H1 (cell line): ENCODE results near the gene SNX6. TPM values are rescaled to one million over a fixed set of nuclear protein-coding genes. Genes with fewer than 3 reads are reported as not detected.
A peak's percentile ranks its signal among the peaks of the same experiment; 100 is the strongest.

Experiments used
- CTCF ChIA-PET: fragments of 300-600 bp; sonication (Branson Sonifier 250); formaldehyde crosslinking; loops from one replicate; lab custom pipeline; 2021; ENCODE audit not compliant: partially characterized antibody; lab: Charles Lee
- POLR2A ChIA-PET: fragments of 300-600 bp; sonication (Branson Sonifier 250); formaldehyde crosslinking; loops from one replicate; lab custom pipeline; 2021; ENCODE audit warnings: inconsistent platforms; ENCODE audit not compliant: partially characterized antibody; lab: Charles Lee
- DNase-seq, 2 experiments: peaks; one replicate each; pipeline versions ENCODE4 v3.0.0 to v3.0.0-alpha.2; 2010 to 2022; ENCODE audit warnings: low spot score in 2 of 2, low read depth in 1 of 2, mixed read lengths in 1 of 2
- FAIRE-seq: peaks from 2 replicates; lab custom pipeline; 2011; peaks lifted over from hg19 to GRCh38; lab: Jason Lieb, UNC
- H2AFZ ChIP-seq: 2 replicates; pipeline ENCODE4 v1.8.1; 2012; ENCODE audit warnings: low read length, inconsistent platforms
- H2AK5ac ChIP-seq: 2 replicates; pipeline ENCODE4 v1.6.1; 2013; ENCODE audit warnings: low read depth, low read length
- H2BK120ac ChIP-seq: replicated peaks from 2 replicates; pipeline ENCODE3; 2013; ENCODE audit warnings: low read depth, low read length, inconsistent platforms
- H2BK12ac ChIP-seq: 2 replicates; pipeline ENCODE4 v1.6.1; 2013; ENCODE audit warnings: low read depth, low read length
- H2BK15ac ChIP-seq: 2 replicates; pipeline ENCODE4 v1.6.1; 2013; ENCODE audit warnings: low read length
- H2BK20ac ChIP-seq: 2 replicates; pipeline ENCODE4 v1.6.1; 2013; ENCODE audit warnings: low read length
- H2BK5ac ChIP-seq: 2 replicates; pipeline ENCODE4 v1.6.1; 2013; ENCODE audit warnings: low read depth, low read length
- H3K14ac ChIP-seq: 2 replicates; pipeline ENCODE4 v1.6.1; 2013; ENCODE audit warnings: inconsistent platforms; ENCODE audit not compliant: insufficient read length
- H3K18ac ChIP-seq: 2 replicates; pipeline ENCODE4 v1.6.1; 2013; ENCODE audit warnings: low read length; ENCODE audit errors: extremely low read depth
- H3K23ac ChIP-seq: 2 replicates; pipeline ENCODE4 v1.6.1; 2013; ENCODE audit warnings: inconsistent platforms; ENCODE audit not compliant: insufficient read length
- H3K23me2 ChIP-seq: 2 replicates; pipeline ENCODE4 v1.6.1; 2013; ENCODE audit warnings: low read depth, low read length
- H3K27ac ChIP-seq: 2 replicates; pipeline ENCODE4 v1.6.1; 2011; ENCODE audit warnings: low read depth, low read length, inconsistent platforms
- H3K27me3 ChIP-seq, 4 experiments: replicated peaks in 1 of 4; 1 replicate in 1 of 4; 2 replicates in 3 of 4; pipeline versions ENCODE4 v1.6.1 to v1.8.1; 2011 to 2013; ENCODE audit warnings: low read length in 3 of 4, mild to moderate bottlenecking in 3 of 4, inconsistent platforms in 2 of 4, mixed read lengths in 2 of 4, moderate library complexity in 1 of 4; ENCODE audit not compliant: control insufficient read depth in 3 of 4, insufficient read depth in 3 of 4; ENCODE audit errors: extremely low read depth in 1 of 4
- H3K36me3 ChIP-seq, 4 experiments: 2 replicates each; pipeline versions ENCODE4 v1.6.1 to v1.8.1; 2011 to 2013; ENCODE audit warnings: mild to moderate bottlenecking in 4 of 4, low read length in 3 of 4, moderate library complexity in 2 of 4, control low read depth in 1 of 4, inconsistent platforms in 1 of 4; ENCODE audit not compliant: insufficient read depth in 4 of 4, control insufficient read depth in 2 of 4
- H3K4ac ChIP-seq: replicated peaks from 2 replicates; pipeline ENCODE3; 2013; ENCODE audit warnings: low read length, low read depth, mixed read lengths, inconsistent platforms; ENCODE audit not compliant: insufficient read length
- H3K4me1 ChIP-seq, 4 experiments: replicated peaks in 1 of 4; 1 replicate in 1 of 4; 2 replicates in 3 of 4; pipeline versions ENCODE4 v1.6.1 to v1.8.1; 2011 to 2013; ENCODE audit warnings: low read length in 3 of 4, inconsistent platforms in 2 of 4, mixed read lengths in 1 of 4; ENCODE audit not compliant: insufficient read depth in 4 of 4, control insufficient read depth in 3 of 4
- H3K4me2 ChIP-seq, 2 experiments: 2 replicates each; pipeline versions ENCODE4 v1.6.1 to v1.8.1; 2011 to 2013; ENCODE audit warnings: low read depth in 2 of 2, low read length in 2 of 2, control low read depth in 1 of 2, inconsistent platforms in 1 of 2, mild to moderate bottlenecking in 1 of 2; ENCODE audit not compliant: insufficient read depth in 1 of 2
- H3K4me3 ChIP-seq, 4 experiments: fragments of 200-600, 300-600 bp in 1 of 4; sonication (generic), shearing (Covaris generic), sonication (Bioruptor Twin) in 1 of 4; 2 replicates each; pipeline versions ENCODE4 v1.5.1 to v1.8.1; 2011 to 2016; ENCODE audit warnings: low read length in 4 of 4, low read depth in 3 of 4, control low read depth in 2 of 4, inconsistent platforms in 2 of 4, mild to moderate bottlenecking in 2 of 4, mixed read lengths in 1 of 4, moderate library complexity in 1 of 4; ENCODE audit not compliant: insufficient read depth in 2 of 4; ENCODE audit errors: extremely low read depth in 1 of 4
- H3K56ac ChIP-seq: replicated peaks from 2 replicates; pipeline ENCODE3; 2013; ENCODE audit warnings: low read depth, mild to moderate bottlenecking, mixed read lengths, low read length, inconsistent platforms; ENCODE audit not compliant: insufficient read length
- H3K79me1 ChIP-seq: 2 replicates; pipeline ENCODE4 v1.6.1; 2013; ENCODE audit warnings: low read depth, low read length, control low read depth
- H3K79me2 ChIP-seq, 2 experiments: 2 replicates each; pipeline versions ENCODE4 v1.6.1 to v1.8.1; 2012 to 2013; ENCODE audit warnings: low read length in 2 of 2, mild to moderate bottlenecking in 2 of 2, inconsistent platforms in 1 of 2; ENCODE audit not compliant: insufficient read depth in 2 of 2, control insufficient read depth in 1 of 2
- H3K9ac ChIP-seq, 4 experiments: replicated peaks in 1 of 4; 1 replicate in 1 of 4; 2 replicates in 3 of 4; pipeline versions ENCODE4 v1.6.1 to v1.8.1; 2011 to 2013; ENCODE audit warnings: low read depth in 3 of 4, low read length in 3 of 4, control low read depth in 2 of 4, mild to moderate bottlenecking in 2 of 4, moderate library complexity in 2 of 4, inconsistent platforms in 1 of 4; ENCODE audit errors: extremely low read depth in 1 of 4
- H3K9me3 ChIP-seq, 2 experiments: 2 replicates each; pipeline versions ENCODE4 v1.6.1 to v1.8.1; 2012 to 2013; ENCODE audit warnings: mild to moderate bottlenecking in 2 of 2, moderate library complexity in 2 of 2, control low read depth in 1 of 2, inconsistent platforms in 1 of 2, low read depth in 1 of 2, low read length in 1 of 2, mixed read lengths in 1 of 2; ENCODE audit not compliant: insufficient read depth in 2 of 2
- H4K20me1 ChIP-seq, 2 experiments: replicated peaks in 1 of 2; 2 replicates each; pipeline versions ENCODE3 to v1.8.1; 2011 to 2013; ENCODE audit warnings: inconsistent platforms in 2 of 2, low read length in 2 of 2, mild to moderate bottlenecking in 1 of 2; ENCODE audit not compliant: insufficient read depth in 2 of 2, control insufficient read depth in 1 of 2
- H4K5ac ChIP-seq: 2 replicates; pipeline ENCODE4 v1.6.1; 2013; ENCODE audit warnings: low read length, low read depth, mixed read lengths, inconsistent platforms; ENCODE audit not compliant: insufficient read length
- H4K8ac ChIP-seq: 2 replicates; pipeline ENCODE4 v1.8.0; 2013; ENCODE audit warnings: mild to moderate bottlenecking, moderate library complexity, low read length, inconsistent platforms; ENCODE audit not compliant: insufficient read depth; ENCODE audit errors: extremely low read depth
- H4K91ac ChIP-seq: replicated peaks from 2 replicates; pipeline ENCODE3; 2013; ENCODE audit warnings: low read length, mixed read lengths, inconsistent platforms; ENCODE audit not compliant: insufficient read length
- EGR1 ChIP-seq: IDR thresholded peaks from 2 replicates; pipeline ENCODE4 v1.6.1; 2011; ENCODE audit warnings: low read depth, low read length, borderline replicate concordance
- FOSL1 ChIP-seq: IDR thresholded peaks from 2 replicates; pipeline ENCODE4 v1.6.1; 2011; ENCODE audit warnings: mild to moderate bottlenecking, low read depth, low read length, moderate library complexity; ENCODE audit not compliant: insufficient read depth
- GABPA ChIP-seq: IDR thresholded peaks from 2 replicates; pipeline ENCODE4 v1.6.1; 2011; ENCODE audit warnings: mild to moderate bottlenecking, low read length, moderate library complexity, borderline replicate concordance; ENCODE audit not compliant: insufficient read depth
- GTF2F1 ChIP-seq: IDR thresholded peaks from 2 replicates; pipeline ENCODE4 v1.6.1; 2012; ENCODE audit warnings: low read depth, low read length, improper control_type of control experiment, borderline replicate concordance
- JUND ChIP-seq: IDR thresholded peaks from 2 replicates; pipeline ENCODE4 v1.6.1; 2011; ENCODE audit warnings: mild to moderate bottlenecking, improper control_type of control experiment, low read length
- RBBP5 ChIP-seq: IDR thresholded peaks from 2 replicates; pipeline ENCODE4 v1.7.1; 2012; ENCODE audit warnings: low read depth, mild to moderate bottlenecking, inconsistent platforms, low read length, moderate library complexity, borderline replicate concordance
- RFX5 ChIP-seq: IDR thresholded peaks from 2 replicates; pipeline ENCODE4 v1.6.1; 2011; ENCODE audit warnings: low read depth, low read length, improper control_type of control experiment, borderline replicate concordance
- RNF2 ChIP-seq: fragments of 200-900, 300-1000 bp; sonication (generic); IDR thresholded peaks from 2 replicates; pipeline ENCODE4 v1.7.1; 2016; ENCODE audit warnings: borderline replicate concordance, low read depth, mild to moderate bottlenecking, antibody characterized with exemption, low read length; ENCODE audit not compliant: poor library complexity, severe bottlenecking; ENCODE audit errors: missing control alignments
- SP4 ChIP-seq: IDR thresholded peaks from 2 replicates; pipeline ENCODE4 v1.6.1; 2012; ENCODE audit warnings: low read length, inconsistent platforms
- TAF7 ChIP-seq: optimal IDR thresholded peaks from 2 replicates; pipeline ENCODE3; 2011; ENCODE audit warnings: low read depth, mild to moderate bottlenecking, inconsistent platforms, low read length, moderate library complexity, borderline replicate concordance
- TEAD4 ChIP-seq: IDR thresholded peaks from 2 replicates; pipeline ENCODE4 v1.6.1; 2012; ENCODE audit warnings: low read depth, low read length, inconsistent platforms, mixed read lengths
- WGBS, 2 experiments: shearing (Covaris generic) in 1 of 2; methylation state at CpG; one replicate each; pipeline versions ENCODE4 v1.1.6 to v1.1.7; 2013 to 2015; ENCODE audit warnings: low lambda C conversion rate in 2 of 2, mixed read lengths in 2 of 2, inconsistent platforms in 1 of 2, low coverage in 1 of 2, missing lambda C conversion rate in 1 of 2; ENCODE audit not compliant: insufficient replicate concordance in 2 of 2, insufficient coverage in 1 of 2, insufficient read length in 1 of 2; ENCODE audit errors: extremely low coverage in 1 of 2, missing lambda C conversion rate in 1 of 2; 5-methylcytosine and 5-hydroxymethylcytosine counted together
- polyA plus RNA-seq, 7 experiments: library from polyadenylated mRNA; depleted of rRNA in 3 of 7; stranded (reverse) in 5 of 7; unstranded in 2 of 7; fragments of >200 nt in 5 of 7; fragments of 200-250 nt in 2 of 7; gene quantifications; 1 replicate in 5 of 7; 2 replicates in 1 of 7; 4 replicates in 1 of 7; pipeline versions ENCODE4 v1.2.1 to v1.2.3, GENCODE V29; 2011 to 2013; ENCODE audit warnings: missing spikeins in 2 of 7, mixed read lengths in 2 of 7
- total RNA-seq: library from RNA; stranded (reverse); fragmentation: NEBNext Ultra II Directional; extraction: Animal tissue kit (Norgen Biotek cat#: 25700); gene quantifications from 2 replicates; pipeline ENCODE4 v1.2.1, GENCODE V29; 2021

Gene SNX6
- total and polyA plus RNA-seq, 2 of the 8 experiments (the other 6 are each of a cell fraction or from before 2014, with no cell fraction given): 53.4 to 71.1 TPM

DNA sequence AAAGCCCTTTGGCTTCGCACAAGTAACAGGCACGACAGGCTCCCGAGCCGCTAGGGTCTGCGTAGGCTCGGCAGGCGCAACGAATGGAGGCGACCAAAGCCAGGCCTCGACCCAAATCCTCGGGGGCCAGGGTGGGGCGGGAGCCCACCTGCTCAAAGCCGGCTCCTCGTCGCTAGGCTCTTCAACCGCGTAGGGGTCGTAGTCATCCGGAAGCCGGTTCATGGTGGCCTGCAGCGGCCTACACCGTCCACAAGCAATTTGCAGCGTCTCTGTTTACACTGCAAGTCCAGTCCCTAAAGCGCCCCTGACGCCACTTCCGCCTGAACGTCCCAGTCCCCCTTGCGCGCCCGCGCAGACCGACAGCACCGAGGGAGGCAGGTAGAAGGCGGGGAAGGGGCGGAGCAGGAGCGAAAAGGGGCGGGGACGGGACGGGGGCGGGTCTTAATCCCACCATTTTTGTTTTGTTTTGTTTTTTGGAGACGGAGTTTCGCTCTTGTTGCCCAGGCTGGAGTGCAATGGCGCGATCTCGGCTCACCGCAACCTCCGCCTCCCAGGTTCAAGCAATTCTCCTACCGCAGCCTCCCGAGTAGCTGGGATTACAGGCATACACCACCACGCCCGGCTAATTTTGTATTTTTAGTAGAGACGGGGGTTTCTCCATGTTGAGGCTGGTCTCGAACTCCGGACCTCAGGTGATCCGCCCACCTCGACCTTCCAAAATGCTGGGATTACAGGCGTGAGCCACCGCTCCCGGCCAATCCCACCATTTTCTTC lies 90.4 kb downstream of the SNX6 start, which contains the start of gene EAPP:
TSS of gene EAPP (minus strand) at position 295 of the 774 bp plus-strand sequence. CDS start at position 222, 73 bp downstream.
- peak within 1 kb of the TSS; percentile 71 for H3K4me2 ChIP-seq
- no peak for FAIRE-seq
- peak within 1 kb of the TSS; percentile 90; the same call in 1 of the 2 replicates for H2BK20ac ChIP-seq
- peak within 1 kb of the TSS; percentile 70 for H3K56ac ChIP-seq
- H3K23ac ChIP-seq: no peak within 1 kb of the TSS
- H3K79me1 ChIP-seq: no peaks in the 10 kb centered on the region
- H3K23me2 ChIP-seq: no peaks in the 10 kb centered on the region
- H4K5ac ChIP-seq: peak within 1 kb of the TSS; percentile 81
- no peak within 1 kb of the TSS for H2BK120ac ChIP-seq
- peak; percentile 91 to 95 for DNase-seq
- H3K79me2 ChIP-seq: peaks cover 3 to 24% of the 10 kb centered on the region in 2 experiments; a peak in 2 of 4 replicates
- peak within 1 kb of the TSS; percentile 94 for H3K4ac ChIP-seq
- no peaks in the 10 kb centered on the region; a peak in 2 of 7 replicates for H3K4me1 ChIP-seq
- WGBS, 2 experiments: 5% methylated on average over 40 of the region's 59 CpGs; no CpG with 5 or more reads in 1 of the 2 experiments
- CTCF ChIA-PET: interaction anchor here (1.2 kb wide), 1 partner anchor 208 kb away, joined by 3 read pairs; no protein-coding TSS in a partner anchor
- no peaks in the 10 kb centered on the region for H3K9me3 ChIP-seq
- H2BK5ac ChIP-seq: peak within 1 kb of the TSS; percentile 96
- peak within 1 kb of the TSS; percentile 61; the same call in 1 of the 2 replicates for H2BK15ac ChIP-seq
- no peaks in the 10 kb centered on the region for H4K20me1 ChIP-seq
- H3K4me3 ChIP-seq: peak within 1 kb of the TSS; percentile 79 to 99 (median 98)
- H3K18ac ChIP-seq: peak within 1 kb of the TSS; percentile 95
- H3K9ac ChIP-seq: peak within 1 kb of the TSS; percentile 87 to 97 (median 96)
- H4K8ac ChIP-seq: peak within 1 kb of the TSS; percentile 99
- H3K27me3 ChIP-seq: no peaks in the 10 kb centered on the region
- peak within 1 kb of the TSS; percentile 98 for H3K27ac ChIP-seq
- H2AK5ac ChIP-seq: peak within 1 kb of the TSS; percentile 98; the same call in 1 of the 2 replicates
- H2BK12ac ChIP-seq: peak within 1 kb of the TSS; percentile 99
- H4K91ac ChIP-seq: peak within 1 kb of the TSS; percentile 97
- POLR2A ChIA-PET: interaction anchor here (0.6 to 1.5 kb wide), 6 partner anchors 13 to 443 kb away, joined by 3 to 5 read pairs (median 4); partner anchors contain the start of genes CFL2 and SRP54
- H3K36me3 ChIP-seq: peaks cover 0 to 4% (median 2%) of the 10 kb centered on the region in 4 experiments; a peak in 2 of 8 replicates
- H2AFZ ChIP-seq: peak within 1 kb of the TSS; percentile 92; the same call in 1 of the 2 replicates
- no peak within 1 kb of the TSS for H3K14ac ChIP-seq
- TF ChIP-seq TAF7 (peak; percentile 86), FOSL1 (no peak), EGR1 (no peak), JUND (0 out of 2 replicates have a peak, but pooled peaks have one; percentile 19), RFX5 (no peak), GTF2F1 (peak; percentile 42; the same call in 1 of the 2 replicates), TEAD4 (no peak), RBBP5 (peak; percentile 43; the same call in 1 of the 2 replicates), RNF2 (no peak), SP4 (no peak), GABPA (no peak)
